SK-N-SH (cell line): ENCODE data around the gene GRIK1.

Experiments
- CTCF ChIP-seq: fragments of 200-600 bp; sonication (generic); IDR thresholded peaks from 2 replicates; pipeline ENCODE4 v1.6.1; 2017; ENCODE audit warnings: antibody characterized with exemption, mild to moderate bottlenecking, moderate library complexity
- ELF1 ChIP-seq: IDR thresholded peaks from 2 replicates; pipeline ENCODE4 v1.4.0; 2012
- EP300 ChIP-seq, 2 experiments: IDR thresholded peaks; 2 replicates each; pipeline versions ENCODE4 v1.4.0 to v1.6.1; 2012; ENCODE audit warnings: borderline replicate concordance in 1 of 2, low read depth in 1 of 2, low read length in 1 of 2
- FOXJ3 ChIP-seq: sonication (generic); formaldehyde crosslinking; IDR thresholded peaks from 2 replicates; pipeline ENCODE4 v1.5.1; 2020; ENCODE audit warnings: mild to moderate bottlenecking, missing genetic modification reagents
- GABPA ChIP-seq: IDR thresholded peaks from 2 replicates; pipeline ENCODE4 v1.4.0; 2012; ENCODE audit warnings: low read depth, mild to moderate bottlenecking
- POLR2AphosphoS5 ChIP-seq: IDR thresholded peaks from 2 replicates; pipeline ENCODE4 v1.6.1; 2012; ENCODE audit warnings: low read depth, low read length
- RAD21 ChIP-seq: IDR thresholded peaks from 2 replicates; pipeline ENCODE4 v1.6.1; 2012; ENCODE audit warnings: mild to moderate bottlenecking, low read length
- REST ChIP-seq: IDR thresholded peaks from 2 replicates; pipeline ENCODE4 v1.6.1; 2012; ENCODE audit warnings: mild to moderate bottlenecking, low read depth, low read length, moderate library complexity
- SMC3 ChIP-seq: IDR thresholded peaks from 2 replicates; pipeline ENCODE4 v1.6.1; 2012; ENCODE audit warnings: low read depth, low read length, improper control_type of control experiment
- TAF1 ChIP-seq: IDR thresholded peaks from 2 replicates; pipeline ENCODE4 v1.6.1; 2012; ENCODE audit warnings: low read depth, mild to moderate bottlenecking, low read length, moderate library complexity, borderline replicate concordance
- USF1 ChIP-seq: IDR thresholded peaks from 2 replicates; pipeline ENCODE4 v1.4.0; 2012; ENCODE audit warnings: low read depth, borderline replicate concordance
- USF2 ChIP-seq: fragments of 150-350 bp; IDR thresholded peaks from 2 replicates; pipeline ENCODE4 v1.6.1; 2017; ENCODE audit warnings: antibody characterized with exemption, low read length, low read depth, borderline replicate concordance
- YY1 ChIP-seq: IDR thresholded peaks from 2 replicates; pipeline ENCODE4 v1.4.0; 2012; ENCODE audit warnings: low read depth, mild to moderate bottlenecking
- ZBTB33 ChIP-seq: IDR thresholded peaks from 2 replicates; pipeline ENCODE4 v1.4.0; 2012; ENCODE audit warnings: low read depth, borderline replicate concordance

GRCh38 chr21:29642551-29643245, 297.1 kb downstream of the GRIK1 start:
- TF ChIP-seq REST (no peak), CTCF (no peak), USF2 (no peak), YY1 (no peak), RAD21 (no peak), POLR2AphosphoS5 (no peak), EP300 (IDR thresholded peaks at IDR 0.05; ENCODE audit: borderline replicate concordance in 1 of 2, low read depth in 1 of 2, low read length in 1 of 2) (no peak), ZBTB33 (no peak), SMC3 (no peak), ELF1 (no peak), GABPA (no peak), TAF1 (no peak), FOXJ3 (CRISPR knock-in tag) (no peak), USF1 (no peak)
